Measurements from ENCODE around the gene DDX52. TPM values are rescaled to one million over a fixed set of nuclear protein-coding genes. Genes with fewer than 3 reads are reported as not detected.

The DDX52 gene
- total RNA-seq, 1 donor from 2014 or later, result 79.4 TPM

DNA sequence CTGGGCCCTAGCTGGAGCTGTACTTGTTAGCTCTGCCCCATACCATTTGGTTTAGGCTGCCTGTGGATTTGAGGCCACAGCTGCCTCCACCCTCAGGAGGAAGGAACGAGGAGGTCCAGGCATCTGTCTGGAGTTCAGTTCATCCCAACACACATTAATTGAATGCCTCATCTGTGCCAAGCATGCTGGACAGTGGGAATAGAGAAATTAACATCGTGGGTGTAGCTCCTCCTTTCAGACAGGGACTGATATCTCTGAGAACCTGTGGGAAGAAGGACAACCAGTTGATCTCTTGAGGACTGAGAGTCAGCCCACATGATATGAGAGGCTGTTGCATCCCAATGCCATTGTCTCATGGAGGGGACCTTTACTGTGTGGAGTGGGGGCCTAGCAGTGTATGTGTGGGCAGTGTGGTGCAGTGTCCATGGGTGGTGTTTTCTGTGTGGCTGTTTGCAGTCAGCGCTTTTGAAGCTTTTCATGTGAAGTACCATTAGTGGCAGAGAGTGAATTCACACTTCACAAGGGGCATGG lies 29.4 kb upstream of the DDX52 start:
- Mint-ChIP-seq H3K4me1 (ENCODE audit: low read depth) (peaks cover 52% of the 10 kb centered on the region), H3K9me3 (ENCODE audit: low read depth) (no peaks in the 10 kb centered on the region), H3K27me3 (no peaks in the 10 kb centered on the region), H3K36me3 (ENCODE audit: insufficient read depth) (no peaks in the 10 kb centered on the region), H3K4me3 (ENCODE audit: low read depth) (no peak overlapping the region), H3K27ac (peak overlapping the region; percentile 70)
- TF ChIP-seq, protein P1, sequence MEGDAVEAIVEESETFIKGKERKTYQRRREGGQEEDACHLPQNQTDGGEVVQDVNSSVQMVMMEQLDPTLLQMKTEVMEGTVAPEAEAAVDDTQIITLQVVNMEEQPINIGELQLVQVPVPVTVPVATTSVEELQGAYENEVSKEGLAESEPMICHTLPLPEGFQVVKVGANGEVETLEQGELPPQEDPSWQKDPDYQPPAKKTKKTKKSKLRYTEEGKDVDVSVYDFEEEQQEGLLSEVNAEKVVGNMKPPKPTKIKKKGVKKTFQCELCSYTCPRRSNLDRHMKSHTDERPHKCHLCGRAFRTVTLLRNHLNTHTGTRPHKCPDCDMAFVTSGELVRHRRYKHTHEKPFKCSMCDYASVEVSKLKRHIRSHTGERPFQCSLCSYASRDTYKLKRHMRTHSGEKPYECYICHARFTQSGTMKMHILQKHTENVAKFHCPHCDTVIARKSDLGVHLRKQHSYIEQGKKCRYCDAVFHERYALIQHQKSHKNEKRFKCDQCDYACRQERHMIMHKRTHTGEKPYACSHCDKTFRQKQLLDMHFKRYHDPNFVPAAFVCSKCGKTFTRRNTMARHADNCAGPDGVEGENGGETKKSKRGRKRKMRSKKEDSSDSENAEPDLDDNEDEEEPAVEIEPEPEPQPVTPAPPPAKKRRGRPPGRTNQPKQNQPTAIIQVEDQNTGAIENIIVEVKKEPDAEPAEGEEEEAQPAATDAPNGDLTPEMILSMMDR (IDR thresholded peaks at IDR 0.05; ENCODE audit: unreplicated experiment), result no peak
- no peak for DNase-seq (ENCODE audit: low spot score, unreplicated experiment)

DNA sequence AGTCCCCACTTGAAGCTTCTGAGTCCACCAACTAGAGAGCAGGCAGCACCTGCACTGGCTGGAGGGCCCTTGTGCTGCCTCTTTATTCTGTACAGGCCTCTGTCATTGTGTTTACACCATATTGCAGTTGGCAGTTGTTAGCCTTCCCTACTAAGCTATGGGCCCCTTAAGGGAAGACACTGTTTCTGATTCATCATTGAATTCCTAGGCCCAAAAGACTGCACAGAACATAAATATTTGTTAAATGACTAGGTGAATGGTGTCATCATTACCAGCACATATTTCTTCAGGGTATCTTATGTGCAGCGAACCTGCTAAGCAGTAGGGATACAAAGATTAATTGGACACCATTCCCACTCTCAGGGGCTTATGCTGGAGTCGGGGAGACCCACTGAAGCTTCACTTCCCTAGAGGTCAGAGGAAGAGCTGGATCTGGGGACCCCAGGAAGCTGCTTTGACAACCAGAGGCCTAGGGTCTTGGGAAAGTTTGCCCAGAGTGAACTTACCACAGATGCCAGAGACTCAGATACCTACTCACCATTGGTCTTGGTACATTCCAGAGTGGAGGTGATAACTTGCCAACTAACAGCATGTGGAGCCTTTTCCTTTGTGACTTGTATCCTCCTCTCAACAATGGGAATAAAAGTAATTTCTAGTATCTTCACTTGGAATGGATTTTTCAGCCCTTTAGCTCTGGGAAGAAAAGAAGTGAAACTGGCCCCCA lies 28.7 kb upstream of the DDX52 start:
- DNase-seq (ENCODE audit: low spot score, unreplicated experiment), result no peak
- H3K27ac Mint-ChIP-seq, result peak overlapping the region; percentile 98
- H3K4me3 Mint-ChIP-seq (ENCODE audit: low read depth), result no peak overlapping the region
- H3K9me3 Mint-ChIP-seq (ENCODE audit: low read depth), result no peaks in the 10 kb centered on the region
- no peaks in the 10 kb centered on the region for H3K36me3 Mint-ChIP-seq (ENCODE audit: insufficient read depth)
- H3K27me3 Mint-ChIP-seq, result no peaks in the 10 kb centered on the region
- TF ChIP-seq, protein P1 (IDR thresholded peaks at IDR 0.05; ENCODE audit: unreplicated experiment), result no peak
- H3K4me1 Mint-ChIP-seq (ENCODE audit: low read depth), result peaks cover 49% of the 10 kb centered on the region

DNA sequence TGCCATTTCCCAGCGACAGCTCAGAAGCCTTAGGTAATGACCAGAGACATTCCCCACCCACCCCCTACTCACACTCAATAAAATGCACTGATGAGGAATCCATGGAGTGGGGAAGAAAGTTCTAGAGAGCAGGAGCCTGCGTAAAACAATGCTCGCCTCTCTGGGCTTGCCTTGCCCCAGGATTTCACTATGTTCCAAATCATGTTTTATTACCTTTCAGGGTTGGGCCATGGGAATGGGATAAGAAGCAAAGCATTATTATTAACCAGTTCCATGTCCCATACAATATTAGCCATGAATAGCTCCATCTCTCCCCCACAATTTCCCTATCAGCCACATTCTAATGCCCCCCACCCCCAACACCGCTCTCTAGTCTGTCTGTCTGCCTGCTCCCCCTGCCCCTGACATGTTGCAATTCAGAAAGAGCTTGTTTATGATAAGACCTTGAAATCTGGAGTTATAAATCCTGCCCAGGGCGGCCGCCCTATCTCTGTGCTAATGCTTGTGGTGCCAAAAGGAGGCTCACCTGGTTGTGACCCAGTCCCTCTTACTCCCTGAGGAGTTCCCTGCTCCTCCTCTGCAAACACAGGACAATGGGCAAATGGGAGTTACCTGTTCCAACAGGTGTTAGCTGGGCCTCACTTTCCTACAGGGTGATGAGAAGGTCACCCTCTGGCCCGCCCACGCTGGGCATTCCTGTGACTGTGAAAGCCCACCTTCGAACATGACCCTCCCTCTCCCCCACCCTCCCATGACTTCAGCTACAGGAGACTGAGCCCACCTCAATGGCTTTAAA lies 28.0 kb upstream of the DDX52 start:
- Mint-ChIP-seq H3K9me3 (ENCODE audit: low read depth) (no peaks in the 10 kb centered on the region), H3K4me1 (ENCODE audit: low read depth) (peaks cover 41% of the 10 kb centered on the region), H3K36me3 (ENCODE audit: insufficient read depth) (no peaks in the 10 kb centered on the region), H3K4me3 (ENCODE audit: low read depth) (no peak overlapping the region), H3K27me3 (no peaks in the 10 kb centered on the region), H3K27ac (peak overlapping the region; percentile 98)
- DNase-seq (ENCODE audit: low spot score, unreplicated experiment), result no peak
- TF ChIP-seq, protein P1 (IDR thresholded peaks at IDR 0.05; ENCODE audit: unreplicated experiment), result no peak

DNA sequence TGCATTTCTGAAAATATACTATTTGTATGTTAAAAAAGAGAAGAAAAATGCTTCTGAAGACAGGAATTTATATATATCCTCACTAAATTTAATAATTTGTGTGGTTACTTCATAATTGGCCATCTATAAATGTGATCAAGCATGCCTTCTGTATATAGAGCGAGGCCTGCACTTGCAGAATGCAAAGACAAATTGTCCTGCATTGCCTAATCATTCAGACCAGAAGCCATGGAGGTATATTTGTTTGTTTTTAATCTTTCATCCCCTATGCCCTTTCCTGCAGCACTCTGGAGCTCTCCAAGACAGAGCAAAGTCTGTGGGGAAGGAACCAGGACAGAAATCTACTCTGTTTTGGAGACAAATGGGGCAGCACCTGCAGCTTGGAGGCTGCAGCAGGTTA lies 23.8 kb upstream of the DDX52 start:
- TF ChIP-seq, protein P1 (IDR thresholded peaks at IDR 0.05; ENCODE audit: unreplicated experiment), result no peak
- Mint-ChIP-seq H3K27ac (no peak overlapping the region), H3K4me1 (ENCODE audit: low read depth) (peaks cover 41% of the 10 kb centered on the region), H3K9me3 (ENCODE audit: low read depth) (no peaks in the 10 kb centered on the region), H3K27me3 (no peaks in the 10 kb centered on the region), H3K4me3 (ENCODE audit: low read depth) (no peak overlapping the region), H3K36me3 (ENCODE audit: insufficient read depth) (no peaks in the 10 kb centered on the region)
- DNase-seq (ENCODE audit: low spot score, unreplicated experiment), result no peak

DNA sequence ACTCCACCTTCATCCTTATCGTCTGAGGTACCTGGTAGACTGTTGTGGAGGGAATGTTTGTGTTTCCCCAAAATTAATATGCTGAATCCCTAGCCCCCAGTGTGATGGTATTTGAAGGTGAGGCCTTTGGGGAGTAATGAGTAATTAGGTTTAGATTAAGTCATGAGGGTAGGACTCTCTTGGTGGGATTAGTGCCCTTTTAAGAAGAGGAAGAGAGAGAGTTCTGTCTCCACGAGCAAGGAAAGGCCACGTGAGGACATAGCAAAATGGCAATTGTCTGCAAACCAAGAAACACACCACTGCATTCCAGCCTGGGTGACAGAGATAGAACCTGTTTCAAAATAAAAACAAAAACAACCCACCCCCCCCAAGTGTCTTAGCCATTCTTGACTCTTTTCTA lies 21.0 kb upstream of the DDX52 start:
- no peaks in the 10 kb centered on the region for H3K9me3 Mint-ChIP-seq (ENCODE audit: low read depth)
- no peaks in the 10 kb centered on the region for H3K27me3 Mint-ChIP-seq
- no peak for DNase-seq (ENCODE audit: low spot score, unreplicated experiment)

More for the DNA sequence above, 21.0 kb upstream of the DDX52 start:
- Mint-ChIP-seq H3K4me3 (ENCODE audit: low read depth) (no peak overlapping the region), H3K36me3 (ENCODE audit: insufficient read depth) (no peaks in the 10 kb centered on the region), H3K4me1 (ENCODE audit: low read depth) (peaks cover 26% of the 10 kb centered on the region), H3K27ac (no peak overlapping the region)
- TF ChIP-seq, protein P1 (IDR thresholded peaks at IDR 0.05; ENCODE audit: unreplicated experiment), result no peak
